Measurements from ENCODE around the gene PRPF19. TPM values are rescaled to one million over a fixed set of nuclear protein-coding genes. Genes with fewer than 3 reads are reported as not detected.
A peak's percentile ranks its signal among the peaks of the same experiment; 100 is the strongest.

Gene PRPF19
- polyA plus RNA-seq, 1 of the 3 experiments (the other 2 are of a cell fraction), result 58.9 TPM

DNA sequence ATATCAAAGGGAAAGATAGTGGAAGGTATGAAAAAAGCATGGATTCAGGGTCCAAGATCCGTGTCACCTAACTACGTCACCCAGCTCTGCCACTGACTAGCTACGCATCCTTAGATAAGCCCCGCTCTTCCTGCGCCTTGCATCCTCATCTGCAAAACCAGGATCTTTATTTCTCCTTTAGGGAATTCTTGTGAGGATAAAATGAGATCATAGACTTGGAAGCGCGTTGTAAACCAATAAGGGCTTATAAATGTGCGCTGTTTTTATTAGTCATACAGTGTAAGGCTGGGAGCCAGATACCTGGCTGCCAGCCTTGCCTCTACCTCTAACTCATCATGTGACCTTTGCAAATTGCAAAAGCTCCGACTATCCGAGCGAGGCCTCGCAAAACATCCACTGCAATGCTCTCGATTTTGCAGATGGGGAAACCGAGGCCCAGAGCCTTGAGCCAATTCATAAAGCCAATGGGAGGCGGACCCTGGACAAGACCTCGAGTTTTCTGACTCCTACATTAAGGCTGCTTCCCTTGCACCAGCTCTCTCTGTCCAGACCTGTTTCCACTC is 753 bp downstream of the PRPF19 start:
- Histone ChIP-seq H3K9me3 (no peaks in the 10 kb centered on the region), H2AFZ (ENCODE audit: low read depth) (0 out of 2 replicates have a peak overlapping the region, but pooled peaks have one; percentile 54), H3K4me3 (ENCODE audit: low read depth in 2 of 2, low read length in 1 of 2) (peak overlapping the region; percentile 92 to 99), H3F3A (replicated peaks; ENCODE audit: insufficient read depth) (no peaks in the 10 kb centered on the region), H3K27ac (ENCODE audit: low read depth in 2 of 2, low read length in 1 of 2) (peak overlapping the region; percentile 83 to 90), H3K4me2 (peak overlapping the region; percentile 92), H3K27me3 (ENCODE audit: insufficient read depth) (no peaks in the 10 kb centered on the region), H3K36me3 (replicated peaks in 1 of 2; ENCODE audit: control insufficient read depth in 1 of 2, insufficient read depth in 2 of 2, low read length in 1 of 2) (peaks cover 16 to 34% of the 10 kb centered on the region in 2 experiments), H3K9ac (peak overlapping the region; percentile 89), H3K9me2 (no peaks in the 10 kb centered on the region), H3K4me1 (ENCODE audit: control insufficient read depth in 1 of 2, insufficient read depth in 2 of 2, low read depth in 1 of 2, low read length in 1 of 2) (peaks cover 0 to 17% of the 10 kb centered on the region in 2 experiments; a peak in 2 of 4 replicates), H3K79me2 (ENCODE audit: insufficient read depth) (peaks cover 43% of the 10 kb centered on the region), H4K20me1 (ENCODE audit: insufficient read depth) (peaks cover 23% of the 10 kb centered on the region)
- DNase-seq, result peak; percentile 60
- TF ChIP-seq, protein P1, sequence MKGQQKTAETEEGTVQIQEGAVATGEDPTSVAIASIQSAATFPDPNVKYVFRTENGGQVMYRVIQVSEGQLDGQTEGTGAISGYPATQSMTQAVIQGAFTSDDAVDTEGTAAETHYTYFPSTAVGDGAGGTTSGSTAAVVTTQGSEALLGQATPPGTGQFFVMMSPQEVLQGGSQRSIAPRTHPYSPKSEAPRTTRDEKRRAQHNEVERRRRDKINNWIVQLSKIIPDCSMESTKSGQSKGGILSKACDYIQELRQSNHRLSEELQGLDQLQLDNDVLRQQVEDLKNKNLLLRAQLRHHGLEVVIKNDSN (IDR thresholded peaks at IDR 0.05; ENCODE audit: borderline replicate concordance, low read depth), result peak; percentile 61; the same call in 1 of the 2 replicates
- TF ChIP-seq GABPA (IDR thresholded peaks at IDR 0.05; ENCODE audit: low read depth) (no peak), RXRA (IDR thresholded peaks at IDR 0.05; ENCODE audit: borderline replicate concordance, low read depth) (no peak), MXI1 (IDR thresholded peaks at IDR 0.05; ENCODE audit: low read depth, low read length) (peak; percentile 15; the same call in 1 of the 2 replicates)
- POLR2A ChIA-PET, result interaction anchor here (1.1 to 2.2 kb wide), 2 partner anchors 9 to 256 kb away, joined by 3 to 8 read pairs; partner anchors contain the start of genes TMEM109 and VPS37C
- CTCF ChIA-PET, result interaction anchor here (0.6 to 21.9 kb wide), 5 partner anchors 10 to 542 kb away, joined by 3 to 550 read pairs (median 5); partner anchors contain the start of gene CCDC86
- WGBS (ENCODE audit: low lambda C conversion rate), result 3% methylated on average over 12 of the region's 16 CpGs

DNA sequence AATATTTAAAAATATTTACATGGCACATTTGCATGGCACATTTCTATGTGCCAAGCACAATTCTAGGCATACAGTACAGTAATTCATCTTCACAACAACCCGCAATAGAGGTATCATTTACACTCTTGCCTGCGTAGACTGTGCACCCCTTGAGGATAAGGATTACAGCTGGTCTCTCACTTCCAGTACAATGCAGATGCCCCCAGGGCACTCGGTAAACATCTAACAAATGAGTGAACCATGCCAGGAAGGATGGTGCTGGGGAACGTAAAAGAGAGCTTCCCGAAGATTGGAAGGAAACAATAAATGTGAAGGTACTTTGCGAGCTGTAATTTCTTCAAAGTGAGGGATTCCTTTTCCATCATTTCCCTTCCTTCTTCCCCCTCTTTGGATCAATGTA is 1.3 kb downstream of the PRPF19 start:
- Histone ChIP-seq H3K4me1 (ENCODE audit: control insufficient read depth in 1 of 2, insufficient read depth in 2 of 2, low read depth in 1 of 2, low read length in 1 of 2) (peaks cover 0 to 17% of the 10 kb centered on the region in 2 experiments; a peak in 2 of 4 replicates), H3K27me3 (ENCODE audit: insufficient read depth) (no peaks in the 10 kb centered on the region), H3F3A (replicated peaks; ENCODE audit: insufficient read depth) (peaks cover 5% of the 10 kb centered on the region), H2AFZ (ENCODE audit: low read depth) (no peak overlapping the region), H3K9ac (peak overlapping the region; percentile 89), H3K79me2 (ENCODE audit: insufficient read depth) (peaks cover 43% of the 10 kb centered on the region), H3K4me3 (ENCODE audit: low read depth in 2 of 2, low read length in 1 of 2) (peak overlapping the region; percentile 92 to 99), H3K4me2 (peak overlapping the region; percentile 92), H3K36me3 (replicated peaks in 1 of 2; ENCODE audit: control insufficient read depth in 1 of 2, insufficient read depth in 2 of 2, low read length in 1 of 2) (peaks cover 18 to 39% of the 10 kb centered on the region in 2 experiments), H3K27ac (ENCODE audit: low read depth in 2 of 2, low read length in 1 of 2) (peak overlapping the region; percentile 83 to 90; a peak in 3 of 4 replicates), H4K20me1 (ENCODE audit: insufficient read depth) (peaks cover 23% of the 10 kb centered on the region), H3K9me2 (no peaks in the 10 kb centered on the region), H3K9me3 (no peaks in the 10 kb centered on the region)
- peak; percentile 39 for DNase-seq
- 42% methylated on average over 6 of the region's 6 CpGs for WGBS (ENCODE audit: low lambda C conversion rate)
- CTCF ChIA-PET, result interaction anchor here (0.6 to 21.9 kb wide), 5 partner anchors 10 to 541 kb away, joined by 3 to 550 read pairs (median 5); partner anchors contain the start of gene CCDC86
- POLR2A ChIA-PET, result interaction anchor here (1.1 to 2.2 kb wide), 2 partner anchors 9 to 257 kb away, joined by 3 to 8 read pairs; partner anchors contain the start of genes TMEM109 and VPS37C
- TF ChIP-seq EP300 (IDR thresholded peaks at IDR 0.05; ENCODE audit: borderline replicate concordance in 1 of 2, low read depth in 1 of 2, low read length in 1 of 2), result no peak
- no peak for TF ChIP-seq NRF1 (IDR thresholded peaks at IDR 0.05; ENCODE audit: low read depth, low read length)
- TF ChIP-seq, protein P2, sequence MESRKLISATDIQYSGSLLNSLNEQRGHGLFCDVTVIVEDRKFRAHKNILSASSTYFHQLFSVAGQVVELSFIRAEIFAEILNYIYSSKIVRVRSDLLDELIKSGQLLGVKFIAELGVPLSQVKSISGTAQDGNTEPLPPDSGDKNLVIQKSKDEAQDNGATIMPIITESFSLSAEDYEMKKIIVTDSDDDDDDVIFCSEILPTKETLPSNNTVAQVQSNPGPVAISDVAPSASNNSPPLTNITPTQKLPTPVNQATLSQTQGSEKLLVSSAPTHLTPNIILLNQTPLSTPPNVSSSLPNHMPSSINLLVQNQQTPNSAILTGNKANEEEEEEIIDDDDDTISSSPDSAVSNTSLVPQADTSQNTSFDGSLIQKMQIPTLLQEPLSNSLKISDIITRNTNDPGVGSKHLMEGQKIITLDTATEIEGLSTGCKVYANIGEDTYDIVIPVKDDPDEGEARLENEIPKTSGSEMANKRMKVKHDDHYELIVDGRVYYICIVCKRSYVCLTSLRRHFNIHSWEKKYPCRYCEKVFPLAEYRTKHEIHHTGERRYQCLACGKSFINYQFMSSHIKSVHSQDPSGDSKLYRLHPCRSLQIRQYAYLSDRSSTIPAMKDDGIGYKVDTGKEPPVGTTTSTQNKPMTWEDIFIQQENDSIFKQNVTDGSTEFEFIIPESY (IDR thresholded peaks at IDR 0.05; ENCODE audit: borderline replicate concordance, low read depth), result no peak
- no peak for TF ChIP-seq NFIC (IDR thresholded peaks at IDR 0.05; ENCODE audit: borderline replicate concordance)
- TF ChIP-seq RCOR1 (IDR thresholded peaks at IDR 0.05; ENCODE audit: low read length), result no peak
- TF ChIP-seq EZH2phosphoT487 (IDR thresholded peaks at IDR 0.05; ENCODE audit: borderline replicate concordance, low read depth), result no peak
- no peak for TF ChIP-seq GATA2 (CRISPR knock-in tag; IDR thresholded peaks at IDR 0.05)
- TF ChIP-seq, protein P3, sequence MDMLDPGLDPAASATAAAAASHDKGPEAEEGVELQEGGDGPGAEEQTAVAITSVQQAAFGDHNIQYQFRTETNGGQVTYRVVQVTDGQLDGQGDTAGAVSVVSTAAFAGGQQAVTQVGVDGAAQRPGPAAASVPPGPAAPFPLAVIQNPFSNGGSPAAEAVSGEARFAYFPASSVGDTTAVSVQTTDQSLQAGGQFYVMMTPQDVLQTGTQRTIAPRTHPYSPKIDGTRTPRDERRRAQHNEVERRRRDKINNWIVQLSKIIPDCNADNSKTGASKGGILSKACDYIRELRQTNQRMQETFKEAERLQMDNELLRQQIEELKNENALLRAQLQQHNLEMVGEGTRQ (IDR thresholded peaks at IDR 0.05; ENCODE audit: borderline replicate concordance, low read depth, low read length), result no peak
- no peak for TF ChIP-seq YY1 (IDR thresholded peaks at IDR 0.05; ENCODE audit: low read depth)
- TF ChIP-seq FOXM1 (IDR thresholded peaks at IDR 0.05; ENCODE audit: low read depth), result no peak
- TF ChIP-seq CHD2 (IDR thresholded peaks at IDR 0.05; ENCODE audit: low read length, partially characterized antibody), result no peak
- no peak for TF ChIP-seq RFX5 (IDR thresholded peaks at IDR 0.05; ENCODE audit: low read length)
- TF ChIP-seq, protein P4, sequence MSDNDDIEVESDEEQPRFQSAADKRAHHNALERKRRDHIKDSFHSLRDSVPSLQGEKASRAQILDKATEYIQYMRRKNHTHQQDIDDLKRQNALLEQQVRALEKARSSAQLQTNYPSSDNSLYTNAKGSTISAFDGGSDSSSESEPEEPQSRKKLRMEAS (IDR thresholded peaks at IDR 0.05; ENCODE audit: low read depth), result no peak
- TF ChIP-seq, protein P5, sequence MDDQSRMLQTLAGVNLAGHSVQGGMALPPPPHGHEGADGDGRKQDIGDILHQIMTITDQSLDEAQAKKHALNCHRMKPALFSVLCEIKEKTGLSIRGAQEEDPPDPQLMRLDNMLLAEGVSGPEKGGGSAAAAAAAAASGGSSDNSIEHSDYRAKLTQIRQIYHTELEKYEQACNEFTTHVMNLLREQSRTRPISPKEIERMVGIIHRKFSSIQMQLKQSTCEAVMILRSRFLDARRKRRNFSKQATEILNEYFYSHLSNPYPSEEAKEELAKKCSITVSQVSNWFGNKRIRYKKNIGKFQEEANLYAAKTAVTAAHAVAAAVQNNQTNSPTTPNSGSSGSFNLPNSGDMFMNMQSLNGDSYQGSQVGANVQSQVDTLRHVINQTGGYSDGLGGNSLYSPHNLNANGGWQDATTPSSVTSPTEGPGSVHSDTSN (IDR thresholded peaks at IDR 0.05), result no peak
- no peak for TF ChIP-seq SMC3 (IDR thresholded peaks at IDR 0.05; ENCODE audit: low read depth, low read length)
- no peak for TF ChIP-seq GABPA (IDR thresholded peaks at IDR 0.05; ENCODE audit: low read depth)
- TF ChIP-seq, protein P6, sequence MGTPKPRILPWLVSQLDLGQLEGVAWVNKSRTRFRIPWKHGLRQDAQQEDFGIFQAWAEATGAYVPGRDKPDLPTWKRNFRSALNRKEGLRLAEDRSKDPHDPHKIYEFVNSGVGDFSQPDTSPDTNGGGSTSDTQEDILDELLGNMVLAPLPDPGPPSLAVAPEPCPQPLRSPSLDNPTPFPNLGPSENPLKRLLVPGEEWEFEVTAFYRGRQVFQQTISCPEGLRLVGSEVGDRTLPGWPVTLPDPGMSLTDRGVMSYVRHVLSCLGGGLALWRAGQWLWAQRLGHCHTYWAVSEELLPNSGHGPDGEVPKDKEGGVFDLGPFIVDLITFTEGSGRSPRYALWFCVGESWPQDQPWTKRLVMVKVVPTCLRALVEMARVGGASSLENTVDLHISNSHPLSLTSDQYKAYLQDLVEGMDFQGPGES (IDR thresholded peaks at IDR 0.05; ENCODE audit: low read depth, low read length), result no peak
